H1 (cell line): ENCODE data around the gene AOAH. TPM values are rescaled to one million over a fixed set of nuclear protein-coding genes. Genes with fewer than 3 reads are reported as not detected.

Source experiments
- CTCF ChIA-PET: fragments of 300-600 bp; sonication (Branson Sonifier 250); formaldehyde crosslinking; loops from one replicate; lab custom pipeline; 2021; ENCODE audit not compliant: partially characterized antibody; lab: Charles Lee
- POLR2A ChIA-PET: fragments of 300-600 bp; sonication (Branson Sonifier 250); formaldehyde crosslinking; loops from one replicate; lab custom pipeline; 2021; ENCODE audit warnings: inconsistent platforms; ENCODE audit not compliant: partially characterized antibody; lab: Charles Lee
- DNase-seq, 2 experiments: peaks; one replicate each; pipeline versions ENCODE4 v3.0.0 to v3.0.0-alpha.2; 2010 to 2022; ENCODE audit warnings: low spot score in 2 of 2, low read depth in 1 of 2, mixed read lengths in 1 of 2
- FAIRE-seq: peaks from 2 replicates; lab custom pipeline; 2011; peaks lifted over from hg19 to GRCh38; lab: Jason Lieb, UNC
- H2AFZ ChIP-seq: 2 replicates; pipeline ENCODE4 v1.8.1; 2012; ENCODE audit warnings: low read length, inconsistent platforms
- H2AK5ac ChIP-seq: 2 replicates; pipeline ENCODE4 v1.6.1; 2013; ENCODE audit warnings: low read depth, low read length
- H2BK120ac ChIP-seq: replicated peaks from 2 replicates; pipeline ENCODE3; 2013; ENCODE audit warnings: low read depth, low read length, inconsistent platforms
- H2BK12ac ChIP-seq: 2 replicates; pipeline ENCODE4 v1.6.1; 2013; ENCODE audit warnings: low read depth, low read length
- H2BK15ac ChIP-seq: 2 replicates; pipeline ENCODE4 v1.6.1; 2013; ENCODE audit warnings: low read length
- H2BK20ac ChIP-seq: 2 replicates; pipeline ENCODE4 v1.6.1; 2013; ENCODE audit warnings: low read length
- H2BK5ac ChIP-seq: 2 replicates; pipeline ENCODE4 v1.6.1; 2013; ENCODE audit warnings: low read depth, low read length
- H3K14ac ChIP-seq: 2 replicates; pipeline ENCODE4 v1.6.1; 2013; ENCODE audit warnings: inconsistent platforms; ENCODE audit not compliant: insufficient read length
- H3K18ac ChIP-seq: 2 replicates; pipeline ENCODE4 v1.6.1; 2013; ENCODE audit warnings: low read length; ENCODE audit errors: extremely low read depth
- H3K23ac ChIP-seq: 2 replicates; pipeline ENCODE4 v1.6.1; 2013; ENCODE audit warnings: inconsistent platforms; ENCODE audit not compliant: insufficient read length
- H3K23me2 ChIP-seq: 2 replicates; pipeline ENCODE4 v1.6.1; 2013; ENCODE audit warnings: low read depth, low read length
- H3K27ac ChIP-seq: 2 replicates; pipeline ENCODE4 v1.6.1; 2011; ENCODE audit warnings: low read depth, low read length, inconsistent platforms
- H3K27me3 ChIP-seq, 4 experiments: replicated peaks in 1 of 4; 1 replicate in 1 of 4; 2 replicates in 3 of 4; pipeline versions ENCODE4 v1.6.1 to v1.8.1; 2011 to 2013; ENCODE audit warnings: low read length in 3 of 4, mild to moderate bottlenecking in 3 of 4, inconsistent platforms in 2 of 4, mixed read lengths in 2 of 4, moderate library complexity in 1 of 4; ENCODE audit not compliant: control insufficient read depth in 3 of 4, insufficient read depth in 3 of 4; ENCODE audit errors: extremely low read depth in 1 of 4
- H3K36me3 ChIP-seq, 4 experiments: 2 replicates each; pipeline versions ENCODE4 v1.6.1 to v1.8.1; 2011 to 2013; ENCODE audit warnings: mild to moderate bottlenecking in 4 of 4, low read length in 3 of 4, moderate library complexity in 2 of 4, control low read depth in 1 of 4, inconsistent platforms in 1 of 4; ENCODE audit not compliant: insufficient read depth in 4 of 4, control insufficient read depth in 2 of 4
- H3K4ac ChIP-seq: replicated peaks from 2 replicates; pipeline ENCODE3; 2013; ENCODE audit warnings: low read length, low read depth, mixed read lengths, inconsistent platforms; ENCODE audit not compliant: insufficient read length
- H3K4me1 ChIP-seq, 4 experiments: replicated peaks in 1 of 4; 1 replicate in 1 of 4; 2 replicates in 3 of 4; pipeline versions ENCODE4 v1.6.1 to v1.8.1; 2011 to 2013; ENCODE audit warnings: low read length in 3 of 4, inconsistent platforms in 2 of 4, mixed read lengths in 1 of 4; ENCODE audit not compliant: insufficient read depth in 4 of 4, control insufficient read depth in 3 of 4
- H3K4me2 ChIP-seq, 2 experiments: 2 replicates each; pipeline versions ENCODE4 v1.6.1 to v1.8.1; 2011 to 2013; ENCODE audit warnings: low read depth in 2 of 2, low read length in 2 of 2, control low read depth in 1 of 2, inconsistent platforms in 1 of 2, mild to moderate bottlenecking in 1 of 2; ENCODE audit not compliant: insufficient read depth in 1 of 2
- H3K4me3 ChIP-seq, 4 experiments: fragments of 200-600, 300-600 bp in 1 of 4; sonication (generic), shearing (Covaris generic), sonication (Bioruptor Twin) in 1 of 4; 2 replicates each; pipeline versions ENCODE4 v1.5.1 to v1.8.1; 2011 to 2016; ENCODE audit warnings: low read length in 4 of 4, low read depth in 3 of 4, control low read depth in 2 of 4, inconsistent platforms in 2 of 4, mild to moderate bottlenecking in 2 of 4, mixed read lengths in 1 of 4, moderate library complexity in 1 of 4; ENCODE audit not compliant: insufficient read depth in 2 of 4; ENCODE audit errors: extremely low read depth in 1 of 4
- H3K56ac ChIP-seq: replicated peaks from 2 replicates; pipeline ENCODE3; 2013; ENCODE audit warnings: low read depth, mild to moderate bottlenecking, mixed read lengths, low read length, inconsistent platforms; ENCODE audit not compliant: insufficient read length
- H3K79me1 ChIP-seq: 2 replicates; pipeline ENCODE4 v1.6.1; 2013; ENCODE audit warnings: low read depth, low read length, control low read depth
- H3K79me2 ChIP-seq, 2 experiments: 2 replicates each; pipeline versions ENCODE4 v1.6.1 to v1.8.1; 2012 to 2013; ENCODE audit warnings: low read length in 2 of 2, mild to moderate bottlenecking in 2 of 2, inconsistent platforms in 1 of 2; ENCODE audit not compliant: insufficient read depth in 2 of 2, control insufficient read depth in 1 of 2
- H3K9ac ChIP-seq, 4 experiments: replicated peaks in 1 of 4; 1 replicate in 1 of 4; 2 replicates in 3 of 4; pipeline versions ENCODE4 v1.6.1 to v1.8.1; 2011 to 2013; ENCODE audit warnings: low read depth in 3 of 4, low read length in 3 of 4, control low read depth in 2 of 4, mild to moderate bottlenecking in 2 of 4, moderate library complexity in 2 of 4, inconsistent platforms in 1 of 4; ENCODE audit errors: extremely low read depth in 1 of 4
- H3K9me3 ChIP-seq, 2 experiments: 2 replicates each; pipeline versions ENCODE4 v1.6.1 to v1.8.1; 2012 to 2013; ENCODE audit warnings: mild to moderate bottlenecking in 2 of 2, moderate library complexity in 2 of 2, control low read depth in 1 of 2, inconsistent platforms in 1 of 2, low read depth in 1 of 2, low read length in 1 of 2, mixed read lengths in 1 of 2; ENCODE audit not compliant: insufficient read depth in 2 of 2
- H4K20me1 ChIP-seq, 2 experiments: replicated peaks in 1 of 2; 2 replicates each; pipeline versions ENCODE3 to v1.8.1; 2011 to 2013; ENCODE audit warnings: inconsistent platforms in 2 of 2, low read length in 2 of 2, mild to moderate bottlenecking in 1 of 2; ENCODE audit not compliant: insufficient read depth in 2 of 2, control insufficient read depth in 1 of 2
- H4K5ac ChIP-seq: 2 replicates; pipeline ENCODE4 v1.6.1; 2013; ENCODE audit warnings: low read length, low read depth, mixed read lengths, inconsistent platforms; ENCODE audit not compliant: insufficient read length
- H4K8ac ChIP-seq: 2 replicates; pipeline ENCODE4 v1.8.0; 2013; ENCODE audit warnings: mild to moderate bottlenecking, moderate library complexity, low read length, inconsistent platforms; ENCODE audit not compliant: insufficient read depth; ENCODE audit errors: extremely low read depth
- H4K91ac ChIP-seq: replicated peaks from 2 replicates; pipeline ENCODE3; 2013; ENCODE audit warnings: low read length, mixed read lengths, inconsistent platforms; ENCODE audit not compliant: insufficient read length
- BRCA1 ChIP-seq: IDR thresholded peaks from 2 replicates; pipeline ENCODE4 v1.6.1; 2012; ENCODE audit warnings: low read depth, low read length, improper control_type of control experiment
- CHD1 ChIP-seq: IDR thresholded peaks from 2 replicates; pipeline ENCODE4 v1.6.1; 2012; ENCODE audit warnings: low read depth, low read length, improper control_type of control experiment
- EZH2 ChIP-seq: fragments of 200-600 bp; sonication (generic); IDR thresholded peaks from 2 replicates; pipeline ENCODE4 v1.7.1; 2012; ENCODE audit warnings: low read depth, mild to moderate bottlenecking, moderate library complexity, low read length, inconsistent platforms; ENCODE audit not compliant: severe bottlenecking
- POLR2AphosphoS5 ChIP-seq: IDR thresholded peaks from 2 replicates; pipeline ENCODE4 v1.6.1; 2011; ENCODE audit warnings: low read depth, low read length
- SUZ12 ChIP-seq: fragments of 200-600 bp; sonication (generic); IDR thresholded peaks from 2 replicates; pipeline ENCODE4 v1.6.1; 2012; ENCODE audit warnings: mild to moderate bottlenecking, inconsistent platforms, low read length, moderate library complexity, mixed read lengths
- ZNF274 ChIP-seq: IDR thresholded peaks from 2 replicates; pipeline ENCODE4 v1.7.0; 2012; ENCODE audit warnings: low read length, borderline replicate concordance; ENCODE audit errors: extremely low read depth
- WGBS, 2 experiments: shearing (Covaris generic) in 1 of 2; methylation state at CpG; one replicate each; pipeline versions ENCODE4 v1.1.6 to v1.1.7; 2013 to 2015; ENCODE audit warnings: low lambda C conversion rate in 2 of 2, mixed read lengths in 2 of 2, inconsistent platforms in 1 of 2, low coverage in 1 of 2, missing lambda C conversion rate in 1 of 2; ENCODE audit not compliant: insufficient replicate concordance in 2 of 2, insufficient coverage in 1 of 2, insufficient read length in 1 of 2; ENCODE audit errors: extremely low coverage in 1 of 2, missing lambda C conversion rate in 1 of 2; 5-methylcytosine and 5-hydroxymethylcytosine counted together
- polyA plus RNA-seq, 7 experiments: library from polyadenylated mRNA; depleted of rRNA in 3 of 7; stranded (reverse) in 5 of 7; unstranded in 2 of 7; fragments of >200 nt in 5 of 7; fragments of 200-250 nt in 2 of 7; gene quantifications; 1 replicate in 5 of 7; 2 replicates in 1 of 7; 4 replicates in 1 of 7; pipeline versions ENCODE4 v1.2.1 to v1.2.3, GENCODE V29; 2011 to 2013; ENCODE audit warnings: missing spikeins in 2 of 7, mixed read lengths in 2 of 7
- total RNA-seq: library from RNA; stranded (reverse); fragmentation: NEBNext Ultra II Directional; extraction: Animal tissue kit (Norgen Biotek cat#: 25700); gene quantifications from 2 replicates; pipeline ENCODE4 v1.2.1, GENCODE V29; 2021

The AOAH gene
- total and polyA plus RNA-seq, 2 of the 8 experiments (the other 6 are each of a cell fraction or from before 2014, with no cell fraction given) = 0.08 TPM; not detected in 1

GRCh38 chr7:36636126-36636525 is 88.2 kb downstream of the AOAH start:
- Histone ChIP-seq H3K9me3 (no peaks in the 10 kb centered on the region), H4K91ac (no peak overlapping the region), H2BK120ac (no peak overlapping the region), H3K4me2 (no peak overlapping the region), H3K23me2 (no peaks in the 10 kb centered on the region), H3K27me3 (no peaks in the 10 kb centered on the region), H2BK20ac (no peak overlapping the region), H4K5ac (no peak overlapping the region), H3K79me1 (no peaks in the 10 kb centered on the region)
- CTCF ChIA-PET = interaction anchor here (1.0 to 1.9 kb wide), 3 partner anchors 11 to 35 kb away, joined by 3 to 6 read pairs (median 5); no protein-coding TSS in a partner anchor
- no peak for DNase-seq
- no peak for TF ChIP-seq BRCA1
- TF ChIP-seq ZNF274 = no peak
- no peak for TF ChIP-seq SUZ12
- no peak for TF ChIP-seq EZH2
- no peak for TF ChIP-seq POLR2AphosphoS5
- TF ChIP-seq CHD1 = no peak
- TF ChIP-seq, all 59 proteins: peak for 0
- Histone ChIP-seq H3K14ac (no peak overlapping the region), H2AFZ (no peak overlapping the region), H3K36me3 (no peaks in the 10 kb centered on the region; a peak in 1 of 8 replicates), H3K9ac (no peak overlapping the region), H2AK5ac (no peak overlapping the region), H3K27ac (no peak overlapping the region), H3K56ac (no peak overlapping the region), H2BK12ac (no peak overlapping the region), H3K18ac (no peak overlapping the region), H3K79me2 (no peaks in the 10 kb centered on the region), H3K4ac (no peak overlapping the region), H3K4me3 (no peak overlapping the region), H3K23ac (no peak overlapping the region), H3K4me1 (peaks cover 4 to 15% (median 11%) of the 10 kb centered on the region in 4 experiments), H4K20me1 (no peaks in the 10 kb centered on the region), H2BK15ac (no peak overlapping the region), H2BK5ac (no peak overlapping the region), H4K8ac (no peak overlapping the region)
- POLR2A ChIA-PET = no interaction called here
- WGBS, 2 experiments = 96% methylated on average over 5 of the region's 5 CpGs; no CpG with 5 or more reads in 1 of the 2 experiments
- FAIRE-seq = no peak
